Activated naive CD4-positive, alpha-beta T cell treated with anti-CD3 and anti-CD28 coated beads for 36 hours (primary cell): Measurements from ENCODE around the gene NBEA. TPM values are rescaled to one million over a fixed set of nuclear protein-coding genes. Genes with fewer than 3 reads are reported as not detected.

Source experiments
- CTCF ChIA-PET: fragments of 350-600 bp; sonication (Branson Sonifier 250); formaldehyde crosslinking; loops from one replicate; lab custom pipeline; 2021; ENCODE audit warnings: antibody characterized with exemption; lab: Charles Lee
- DNase-seq: peaks from one replicate; pipeline ENCODE4 v3.0.0-alpha.2; 2020
- H3K27ac Mint-ChIP-seq: one replicate; pipeline ENCODE4 v1.8.0; 2021; ENCODE audit warnings: mild to moderate bottlenecking, mixed read lengths
- H3K27me3 Mint-ChIP-seq: one replicate; pipeline ENCODE4 v1.8.0; 2021; ENCODE audit warnings: low read depth, mixed read lengths
- H3K36me3 Mint-ChIP-seq: one replicate; pipeline ENCODE4 v1.8.0; 2021; ENCODE audit warnings: low read depth, mixed read lengths
- H3K4me1 Mint-ChIP-seq: one replicate; pipeline ENCODE4 v1.8.0; 2021; ENCODE audit warnings: low read depth, mixed read lengths
- H3K4me3 Mint-ChIP-seq: one replicate; pipeline ENCODE4 v1.8.0; 2021; ENCODE audit warnings: mild to moderate bottlenecking, moderate library complexity, mixed read lengths
- H3K9me3 Mint-ChIP-seq: one replicate; pipeline ENCODE4 v1.8.0; 2021; ENCODE audit warnings: mixed read lengths
- intact Hi-C: fragments of 100-400 bp; cut with micrococcal nuclease; formaldehyde crosslinking; loops from one replicate; pipeline ENCODE4 v1.15.1; 2023
- total RNA-seq, 2 experiments: library from RNA; stranded (reverse); gene quantifications; one replicate each; pipeline ENCODE4 v1.2.3, GENCODE V29; 2021

Gene NBEA
- total RNA-seq, 2 experiments from 2014 or later: 0.26 to 0.67 TPM

- DNase-seq: no peak
- intact Hi-C loops: no loop called here
- CTCF ChIA-PET: no interaction called here
- H3K36me3 Mint-ChIP-seq: no peaks in the 10 kb centered on the region
- H3K27ac Mint-ChIP-seq: no peak overlapping the region
- peaks cover 3% of the 10 kb centered on the region for H3K9me3 Mint-ChIP-seq
- H3K4me1 Mint-ChIP-seq: no peaks in the 10 kb centered on the region
- H3K4me3 Mint-ChIP-seq: no peak overlapping the region
- H3K27me3 Mint-ChIP-seq: no peaks in the 10 kb centered on the region
Observed at GRCh38 chr13:35498231-35498630, 556.2 kb downstream of the NBEA start.

- no peak for DNase-seq
- no peaks in the 10 kb centered on the region for H3K27me3 Mint-ChIP-seq
- intact Hi-C loops: no loop called here
- CTCF ChIA-PET: interaction anchor here (0.6 kb wide), 1 partner anchor 1638 kb away, joined by 3 read pairs; no protein-coding TSS in a partner anchor
- no peaks in the 10 kb centered on the region for H3K36me3 Mint-ChIP-seq
- H3K4me1 Mint-ChIP-seq: no peaks in the 10 kb centered on the region
- peaks cover 3% of the 10 kb centered on the region for H3K9me3 Mint-ChIP-seq
- no peak overlapping the region for H3K27ac Mint-ChIP-seq
- no peak overlapping the region for H3K4me3 Mint-ChIP-seq
Observed at GRCh38 chr13:35499196-35499662, 557.2 kb downstream of the NBEA start.

DNA sequence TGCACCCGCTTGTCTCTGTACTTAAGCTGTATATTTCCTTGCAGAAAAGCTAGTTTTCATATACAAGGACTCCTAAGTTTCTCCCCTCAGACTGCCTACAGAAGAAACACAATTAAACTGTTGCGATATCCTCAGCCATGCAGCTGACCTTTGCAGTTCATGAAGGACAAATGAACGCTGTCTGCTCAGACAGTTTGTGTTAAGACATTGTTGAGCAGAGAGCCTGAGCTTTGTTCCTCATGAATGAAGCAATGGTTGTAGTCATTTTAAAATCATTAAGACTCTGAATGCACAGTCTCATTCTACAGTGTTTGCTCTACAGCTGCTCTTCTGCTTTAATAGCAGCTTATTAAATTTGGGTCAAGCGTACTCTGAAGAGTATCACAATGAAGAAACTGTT lies 557.6 kb downstream of the NBEA start:
- H3K9me3 Mint-ChIP-seq: peaks cover 3% of the 10 kb centered on the region
- no peaks in the 10 kb centered on the region for H3K4me1 Mint-ChIP-seq
- H3K4me3 Mint-ChIP-seq: no peak overlapping the region
- H3K27me3 Mint-ChIP-seq: no peaks in the 10 kb centered on the region
- intact Hi-C loops: no loop called here
- CTCF ChIA-PET: no interaction called here
- no peaks in the 10 kb centered on the region for H3K36me3 Mint-ChIP-seq
- H3K27ac Mint-ChIP-seq: no peak overlapping the region
- DNase-seq: no peak

- CTCF ChIA-PET: no interaction called here
- no peaks in the 10 kb centered on the region for H3K36me3 Mint-ChIP-seq
- no peak for DNase-seq
- intact Hi-C loops: no loop called here
- H3K4me3 Mint-ChIP-seq: no peak overlapping the region
- H3K9me3 Mint-ChIP-seq: peaks cover 3% of the 10 kb centered on the region
- H3K27me3 Mint-ChIP-seq: no peaks in the 10 kb centered on the region
- no peak overlapping the region for H3K27ac Mint-ChIP-seq
- no peaks in the 10 kb centered on the region for H3K4me1 Mint-ChIP-seq
Observed at GRCh38 chr13:35500144-35500543, 558.1 kb downstream of the NBEA start.

GRCh38 chr13:35501661-35502235 lies 559.7 kb downstream of the NBEA start:
- H3K4me3 Mint-ChIP-seq: no peak overlapping the region
- CTCF ChIA-PET: no interaction called here
- H3K9me3 Mint-ChIP-seq: no peaks in the 10 kb centered on the region
- DNase-seq: no peak
- H3K4me1 Mint-ChIP-seq: no peaks in the 10 kb centered on the region
- no peak overlapping the region for H3K27ac Mint-ChIP-seq
- H3K27me3 Mint-ChIP-seq: no peaks in the 10 kb centered on the region
- intact Hi-C loops: no loop called here
- no peaks in the 10 kb centered on the region for H3K36me3 Mint-ChIP-seq

- no peak overlapping the region for H3K27ac Mint-ChIP-seq
- CTCF ChIA-PET: no interaction called here
- no peaks in the 10 kb centered on the region for H3K27me3 Mint-ChIP-seq
- H3K9me3 Mint-ChIP-seq: no peaks in the 10 kb centered on the region
- H3K36me3 Mint-ChIP-seq: no peaks in the 10 kb centered on the region
- H3K4me3 Mint-ChIP-seq: no peak overlapping the region
- intact Hi-C loops: no loop called here
- no peak for DNase-seq
- H3K4me1 Mint-ChIP-seq: no peaks in the 10 kb centered on the region
Observed at GRCh38 chr13:35502456-35502855, 560.4 kb downstream of the NBEA start.

DNA sequence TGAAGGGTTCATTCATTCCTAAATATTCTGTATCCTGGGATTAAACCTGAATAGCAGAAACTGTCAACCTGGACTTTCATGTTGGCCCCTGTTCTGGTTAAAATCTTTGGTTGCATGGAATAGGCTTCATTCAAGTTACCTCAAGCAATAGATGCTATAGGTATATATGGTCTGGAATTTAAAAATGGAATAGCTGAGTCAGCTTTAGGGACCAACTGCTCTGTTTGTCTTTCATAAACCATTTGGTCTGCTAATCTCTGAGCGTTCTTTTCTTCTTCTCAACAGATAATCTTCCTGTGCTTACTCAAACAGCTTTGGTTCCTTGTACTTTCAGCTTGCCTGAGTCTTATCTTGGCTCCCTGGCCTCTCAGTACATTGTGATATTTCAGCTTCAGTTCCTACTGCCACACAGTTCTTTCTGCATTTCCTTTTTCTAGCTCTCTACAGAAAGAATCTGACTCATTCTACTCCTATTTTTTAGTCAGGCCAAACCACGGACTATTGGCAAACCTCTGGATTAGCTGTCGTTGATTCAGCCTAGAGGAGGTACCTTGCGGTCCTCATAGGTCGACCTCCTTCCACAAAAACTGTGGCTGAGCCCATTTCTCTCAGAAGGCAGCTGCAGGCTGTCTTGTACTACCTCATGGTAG lies 570.3 kb downstream of the NBEA start:
- H3K9me3 Mint-ChIP-seq: no peaks in the 10 kb centered on the region
- CTCF ChIA-PET: no interaction called here

DNA sequence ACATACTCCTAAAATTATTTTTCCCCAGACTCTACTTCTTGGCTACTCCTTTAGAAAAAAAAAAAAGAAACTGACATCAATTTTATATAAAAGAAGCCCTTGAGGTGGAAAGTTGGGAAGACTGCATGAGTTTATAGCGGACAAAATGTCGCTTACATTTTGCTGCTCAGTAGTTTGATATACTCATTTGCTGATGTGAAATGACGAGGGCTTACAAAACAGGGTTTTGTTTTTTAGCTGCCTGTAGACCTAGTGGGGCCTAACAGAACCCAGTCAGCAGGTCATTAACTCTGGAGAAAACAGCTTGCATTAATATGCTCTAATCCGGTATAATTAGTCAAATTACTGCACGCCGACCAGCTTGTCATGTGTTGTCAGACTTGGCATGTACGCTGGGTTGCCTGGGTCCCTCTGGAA lies 572.0 kb downstream of the NBEA start:
- H3K4me1 Mint-ChIP-seq: no peaks in the 10 kb centered on the region
- CTCF ChIA-PET: no interaction called here
- intact Hi-C loops: no loop called here
- no peaks in the 10 kb centered on the region for H3K36me3 Mint-ChIP-seq
- no peaks in the 10 kb centered on the region for H3K27me3 Mint-ChIP-seq
- no peaks in the 10 kb centered on the region for H3K9me3 Mint-ChIP-seq
- no peak overlapping the region for H3K27ac Mint-ChIP-seq
- DNase-seq: no peak
- no peak overlapping the region for H3K4me3 Mint-ChIP-seq

More for the DNA sequence above, 570.3 kb downstream of the NBEA start:
- Mint-ChIP-seq H3K27ac (no peak overlapping the region), H3K4me1 (no peaks in the 10 kb centered on the region), H3K27me3 (no peaks in the 10 kb centered on the region), H3K4me3 (no peak overlapping the region), H3K36me3 (no peaks in the 10 kb centered on the region)
- no peak for DNase-seq
- intact Hi-C loops: no loop called here

DNA sequence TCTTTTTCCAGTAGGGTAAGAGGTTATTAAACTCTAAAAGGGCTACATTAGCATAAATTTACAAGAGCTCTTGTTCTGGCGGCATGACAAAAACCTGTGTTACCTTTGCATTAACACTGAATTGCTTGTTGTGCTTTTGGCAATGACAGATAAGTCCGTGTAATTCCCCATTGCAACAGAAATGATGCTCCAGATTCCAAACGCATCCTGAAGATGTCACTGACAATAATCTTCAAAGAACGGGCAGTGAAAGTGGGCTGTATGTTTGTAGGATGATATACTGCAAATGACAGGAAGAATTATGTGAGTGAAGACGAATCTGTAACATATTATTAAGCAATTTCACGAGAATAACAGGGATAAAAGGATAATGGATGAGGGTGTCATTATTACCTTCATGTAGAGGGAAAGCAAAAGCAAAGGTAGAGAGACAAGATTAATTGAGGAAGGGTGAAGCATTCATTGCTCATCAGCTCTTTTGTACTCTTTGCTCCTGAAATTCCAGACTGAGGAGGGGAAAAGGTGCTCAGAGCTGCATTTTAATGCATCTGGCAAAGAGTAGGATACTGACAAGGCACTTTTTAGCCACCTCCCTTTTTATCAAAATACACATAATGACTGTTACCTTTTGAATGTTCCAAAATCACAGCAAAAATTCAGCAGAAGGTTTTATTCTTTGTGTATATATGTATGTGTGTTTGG lies 572.9 kb downstream of the NBEA start:
- Mint-ChIP-seq H3K36me3 (no peaks in the 10 kb centered on the region), H3K27ac (no peak overlapping the region), H3K9me3 (no peaks in the 10 kb centered on the region), H3K4me1 (no peaks in the 10 kb centered on the region), H3K27me3 (no peaks in the 10 kb centered on the region), H3K4me3 (no peak overlapping the region)
- CTCF ChIA-PET: no interaction called here
- DNase-seq: no peak
- intact Hi-C loops: no loop called here

- Mint-ChIP-seq H3K4me1 (no peaks in the 10 kb centered on the region), H3K4me3 (no peak overlapping the region), H3K9me3 (no peaks in the 10 kb centered on the region), H3K27ac (no peak overlapping the region), H3K36me3 (no peaks in the 10 kb centered on the region), H3K27me3 (no peaks in the 10 kb centered on the region)
- CTCF ChIA-PET: no interaction called here
- no peak for DNase-seq
- intact Hi-C loops: no loop called here
Observed at GRCh38 chr13:35518337-35518946, 576.4 kb downstream of the NBEA start.

GRCh38 chr13:35524171-35524570 lies 582.1 kb downstream of the NBEA start:
- DNase-seq: no peak
- Mint-ChIP-seq H3K27me3 (no peaks in the 10 kb centered on the region), H3K4me1 (no peaks in the 10 kb centered on the region), H3K9me3 (no peaks in the 10 kb centered on the region), H3K36me3 (no peaks in the 10 kb centered on the region), H3K4me3 (no peak overlapping the region), H3K27ac (no peak overlapping the region)
- CTCF ChIA-PET: no interaction called here
- intact Hi-C loops: no loop called here

DNA sequence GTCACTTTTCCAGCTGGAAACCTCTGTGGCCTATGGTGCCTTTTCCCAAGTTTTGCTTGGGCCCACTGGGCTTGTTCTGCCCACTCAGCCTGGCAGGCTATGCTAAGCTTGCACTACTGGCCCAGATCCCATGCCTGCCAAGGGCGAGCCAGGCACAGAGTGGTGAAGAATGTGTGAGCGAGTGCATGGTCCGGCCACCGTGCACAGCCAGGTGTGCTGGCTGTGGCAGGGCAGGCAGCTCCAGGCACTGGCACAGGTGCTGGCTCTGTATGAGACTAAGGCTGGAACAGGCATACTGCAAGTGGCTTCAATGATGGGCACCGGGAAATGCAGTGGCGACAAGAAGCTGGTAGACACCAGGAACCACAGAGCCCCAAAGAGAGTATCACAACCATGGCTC lies 584.5 kb downstream of the NBEA start:
- no peak for DNase-seq
- no peaks in the 10 kb centered on the region for H3K4me1 Mint-ChIP-seq
- H3K27me3 Mint-ChIP-seq: no peaks in the 10 kb centered on the region
- CTCF ChIA-PET: interaction anchor here (0.7 kb wide), 1 partner anchor 8 kb away, joined by 3 read pairs; no protein-coding TSS in a partner anchor
- no peak overlapping the region for H3K4me3 Mint-ChIP-seq
- no peaks in the 10 kb centered on the region for H3K36me3 Mint-ChIP-seq
- intact Hi-C loops: no loop called here
- H3K27ac Mint-ChIP-seq: no peak overlapping the region
- H3K9me3 Mint-ChIP-seq: no peaks in the 10 kb centered on the region
